HepG2 (cell line): ENCODE measurements around the gene ALCAM. TPM values are rescaled to one million over a fixed set of nuclear protein-coding genes. Genes with fewer than 3 reads are reported as not detected.

Experiments used
- ATAC-seq: fragments of 200-7000 bp; cut with Tn5 transposase; 3 replicates; pipeline ENCODE4 v1.9.1; 2020; ENCODE audit warnings: mild to moderate bottlenecking, moderate library complexity
- BruUV-seq: library from RNA; stranded (reverse); fragments of 400-500 nt; replicated peaks from 2 replicates; lab custom pipeline; 2021; lab: Mats Ljungman, UMichigan
- CTCF ChIA-PET: fragments of 300-600 bp; formaldehyde crosslinking; extraction: SDS; loops from one replicate; lab custom pipeline; 2021; ENCODE audit warnings: low total read pairs, inconsistent platforms, low intra/inter-chr PET ratio; lab: Yijun Ruan, JAX
- POLR2A ChIA-PET: fragments of 350-600 bp; sonication (Branson Sonifier 250); formaldehyde crosslinking; loops from one replicate; lab custom pipeline; 2020; ENCODE audit warnings: antibody characterized with exemption, inconsistent platforms; lab: Yijun Ruan, JAX
- DNase-seq: peaks from one replicate; pipeline ENCODE4 v3.0.0-alpha.2; 2015; ENCODE audit warnings: low spot score
- FAIRE-seq: peaks from 3 replicates; lab custom pipeline; 2011; peaks lifted over from hg19 to GRCh38; lab: Jason Lieb, UNC
- H2AFZ ChIP-seq: one replicate; pipeline ENCODE4 v1.6.1; 2011; ENCODE audit warnings: low read length, inconsistent platforms
- H3K27ac ChIP-seq: fragments of 300-600 bp; 3 replicates; pipeline ENCODE4 v1.8.0; 2011; ENCODE audit warnings: mixed run types, mild to moderate bottlenecking, mixed read lengths, low read length, inconsistent platforms; ENCODE audit not compliant: insufficient read depth; ENCODE audit errors: extremely low read length
- H3K27me3 ChIP-seq, 2 experiments: fragments of 200-600 bp in 1 of 2; 2 replicates in 1 of 2; 3 replicates in 1 of 2; pipeline versions ENCODE4 v1.6.0 to v1.8.0; 2011; ENCODE audit warnings: low read length in 2 of 2, mild to moderate bottlenecking in 2 of 2, moderate library complexity in 2 of 2, inconsistent platforms in 1 of 2; ENCODE audit not compliant: insufficient read depth in 2 of 2, control insufficient read depth in 1 of 2
- H3K36me3 ChIP-seq, 2 experiments: fragments of 200-600 bp in 1 of 2; replicated peaks in 1 of 2; 2 replicates in 1 of 2; 3 replicates in 1 of 2; pipeline versions ENCODE4 v1.5.1 to v1.8.0; 2011; ENCODE audit warnings: low read length in 2 of 2, inconsistent platforms in 1 of 2; ENCODE audit not compliant: insufficient read depth in 2 of 2, control insufficient read depth in 1 of 2
- H3K4me1 ChIP-seq: 2 replicates; pipeline ENCODE4 v1.5.1; 2012; ENCODE audit warnings: low read length, inconsistent platforms; ENCODE audit not compliant: insufficient read depth
- H3K4me2 ChIP-seq: 2 replicates; pipeline ENCODE4 v1.6.0; 2011; ENCODE audit warnings: low read depth, low read length, inconsistent platforms
- H3K4me3 ChIP-seq, 3 experiments: fragments of 200-600 bp in 1 of 3; sonication (generic), shearing (Covaris generic) in 1 of 3; replicated peaks in 1 of 3; 2 replicates each; pipeline ENCODE4 v1.5.1; 2011 to 2016; ENCODE audit warnings: low read length in 3 of 3, inconsistent platforms in 2 of 3, low read depth in 2 of 3, mild to moderate bottlenecking in 2 of 3, control low read depth in 1 of 3, mixed read lengths in 1 of 3; ENCODE audit not compliant: insufficient read depth in 1 of 3
- H3K79me2 ChIP-seq: one replicate; pipeline ENCODE4 v1.6.1; 2011; ENCODE audit warnings: low read length, inconsistent platforms; ENCODE audit not compliant: insufficient read depth
- H3K9ac ChIP-seq: 2 replicates; pipeline ENCODE4 v1.6.0; 2011; ENCODE audit warnings: mild to moderate bottlenecking, low read depth, low read length, inconsistent platforms; ENCODE audit not compliant: insufficient read depth
- H3K9me3 ChIP-seq: 2 replicates; pipeline ENCODE4 v1.5.1; 2012; ENCODE audit warnings: mild to moderate bottlenecking, low read length
- H4K20me1 ChIP-seq: 2 replicates; pipeline ENCODE4 v1.6.0; 2011; ENCODE audit warnings: inconsistent platforms, mild to moderate bottlenecking, low read length, moderate library complexity; ENCODE audit not compliant: insufficient read depth
- ELF1 ChIP-seq: sonication (generic); formaldehyde crosslinking; IDR thresholded peaks from 2 replicates; pipeline ENCODE4 v1.4.0; 2020; ENCODE audit warnings: missing genetic modification reagents
- HNF1B ChIP-seq: sonication (generic); formaldehyde crosslinking; IDR thresholded peaks from 2 replicates; pipeline ENCODE4 v1.5.1; 2020; ENCODE audit warnings: mild to moderate bottlenecking, moderate library complexity, missing genetic modification reagents
- KLF12 ChIP-seq: sonication (generic); formaldehyde crosslinking; IDR thresholded peaks from 2 replicates; pipeline ENCODE4 v1.4.0; 2020; ENCODE audit warnings: missing genetic modification reagents, borderline replicate concordance
- MYNN ChIP-seq: sonication (generic); formaldehyde crosslinking; IDR thresholded peaks from 2 replicates; pipeline ENCODE4 v1.4.0; 2020; ENCODE audit warnings: mild to moderate bottlenecking, low read depth, missing genetic modification reagents
- NCOA5 ChIP-seq: sonication (generic); formaldehyde crosslinking; IDR thresholded peaks from 2 replicates; pipeline ENCODE4 v1.4.0; 2020; ENCODE audit warnings: missing genetic modification reagents
- NPAS2 ChIP-seq: sonication (generic); formaldehyde crosslinking; IDR thresholded peaks from 2 replicates; pipeline ENCODE4 v1.8.0; 2022; ENCODE audit warnings: mild to moderate bottlenecking, missing genetic modification reagents, borderline replicate concordance
- REST ChIP-seq, 2 experiments: IDR thresholded peaks; 2 replicates each; pipeline ENCODE4 v1.6.1; 2011 to 2012; ENCODE audit warnings: low read length in 2 of 2, borderline replicate concordance in 1 of 2, low read depth in 1 of 2, mild to moderate bottlenecking in 1 of 2, moderate library complexity in 1 of 2
- ZNF276 ChIP-seq: sonication (generic); formaldehyde crosslinking; IDR thresholded peaks from 2 replicates; pipeline ENCODE4 v1.4.0; 2020; ENCODE audit warnings: mild to moderate bottlenecking, low read depth, missing genetic modification reagents
- ZNF382 ChIP-seq: sonication (generic); formaldehyde crosslinking; IDR thresholded peaks from 2 replicates; pipeline ENCODE4 v1.5.0; 2020; ENCODE audit warnings: missing genetic modification reagents, mild to moderate bottlenecking, borderline replicate concordance
- ZNF414 ChIP-seq: sonication (generic); formaldehyde crosslinking; IDR thresholded peaks from 2 replicates; pipeline ENCODE4 v1.5.0; 2020; ENCODE audit warnings: missing genetic modification reagents
- ZNF672 ChIP-seq: sonication (generic); formaldehyde crosslinking; IDR thresholded peaks from 2 replicates; pipeline ENCODE4 v1.8.1; 2022; ENCODE audit warnings: missing genetic modification reagents
- ZNF781 ChIP-seq: sonication (generic); formaldehyde crosslinking; IDR thresholded peaks from 2 replicates; pipeline ENCODE4 v1.5.1; 2020; ENCODE audit warnings: borderline replicate concordance, mild to moderate bottlenecking, missing genetic modification reagents; ENCODE audit errors: not compliant biosample characterization
- ZSCAN21 ChIP-seq: sonication (generic); formaldehyde crosslinking; IDR thresholded peaks from 2 replicates; pipeline ENCODE4 v1.8.0; 2022; ENCODE audit warnings: mild to moderate bottlenecking, missing genetic modification reagents, moderate library complexity, borderline replicate concordance
- WGBS: methylation state at CpG from one replicate; pipeline ENCODE4 v1.1.6; 2017; ENCODE audit warnings: low lambda C conversion rate; 5-methylcytosine and 5-hydroxymethylcytosine counted together
- in situ Hi-C: cut with HindIII; loops from 2 replicates; pipeline ENCODE4 v1.10.0; 2017; ENCODE audit warnings: low pct_unique_long_range_greater_than_20kb; ENCODE audit not compliant: extremely low pct_ligation_motif_present
- intact Hi-C: fragments of 100-400 bp; cut with micrococcal nuclease; formaldehyde crosslinking; loops from one replicate; pipeline ENCODE4 v1.10.0; 2022; ENCODE audit not compliant: unreplicated experiment
- polyA plus RNA-seq, 8 experiments: library from polyadenylated mRNA; depleted of rRNA in 3 of 8; stranded (reverse) in 7 of 8; unstranded in 1 of 8; fragments of >200 nt; fragmentation: Illumina TruSeq in 4 of 8; extraction: Trizol in 4 of 8; gene quantifications; 2 replicates each; pipeline versions ENCODE4 v1.2.1 to v1.2.3, GENCODE V29; 2011 to 2016; ENCODE audit warnings: low read depth in 4 of 8, missing spikeins in 1 of 8, mixed read lengths in 1 of 8; ENCODE audit not compliant: insufficient read depth in 1 of 8
- total RNA-seq, 5 experiments: library from RNA; depleted of rRNA; stranded (reverse); fragments of >200 nt; fragmentation: Illumina TruSeq; extraction: Trizol; gene quantifications; 2 replicates each; pipeline ENCODE4 v1.2.3, GENCODE V29; 2016; ENCODE audit warnings: low read depth in 1 of 5

Gene ALCAM
- total and polyA plus RNA-seq, 2 of the 13 experiments (the other 11 are each of a cell fraction or from before 2014, with no cell fraction given) = 26.0 to 33.1 TPM

- CTCF ChIA-PET = no interaction called here
- no peak overlapping the region for H3K4me2 ChIP-seq
- DNase-seq = no peak
- H3K79me2 ChIP-seq = peaks cover 3% of the 10 kb centered on the region
- TF ChIP-seq NCOA5 (no peak), KLF12 (no peak), ZNF382 (CRISPR knock-in tag) (no peak), MYNN (CRISPR knock-in tag) (no peak), ZNF276 (CRISPR knock-in tag) (no peak), REST (IDR thresholded peaks at IDR 0.05; ENCODE audit: borderline replicate concordance in 1 of 2, low read depth in 1 of 2, low read length in 2 of 2) (no peak), ZNF781 (CRISPR knock-in tag) (no peak), ZSCAN21 (CRISPR knock-in tag) (no peak), ZNF672 (no peak), ZNF414 (no peak), ELF1 (CRISPR knock-in tag) (no peak), NPAS2 (CRISPR knock-in tag) (no peak), HNF1B (CRISPR knock-in tag) (no peak)
- FAIRE-seq = no peak
- no TSS peak for BruUV-seq
- H3K27me3 ChIP-seq = no peaks in the 10 kb centered on the region
- no peak overlapping the region for H3K9ac ChIP-seq
- H3K4me1 ChIP-seq = peaks cover 13% of the 10 kb centered on the region
- H3K36me3 ChIP-seq = no peaks in the 10 kb centered on the region
- H3K9me3 ChIP-seq = no peaks in the 10 kb centered on the region
- H3K27ac ChIP-seq = no peak overlapping the region
- no peak overlapping the region for H2AFZ ChIP-seq
- no peak for ATAC-seq
- WGBS = 98% methylated on average over 3 of the region's 3 CpGs
- H3K4me3 ChIP-seq = no peak overlapping the region
- intact Hi-C loops (no loop called here), in situ Hi-C loops (no loop called here)
- POLR2A ChIA-PET = no interaction called here
- no peaks in the 10 kb centered on the region for H4K20me1 ChIP-seq
These were observed 99.4 kb downstream of the ALCAM start for GRCh38 chr3:105466072-105466471.
